GM23338 (cell line): ENCODE data around the gene FRMD4A. TPM values are rescaled to one million over a fixed set of nuclear protein-coding genes. Genes with fewer than 3 reads are reported as not detected.
A peak's percentile ranks its signal among the peaks of the same experiment; 100 is the strongest.

Experiments used
- ATAC-seq: fragments of 200-7000 bp; cut with Tn5 transposase; 3 replicates; pipeline ENCODE4 v1.9.1; 2020
- DNase-seq: peaks from one replicate; pipeline ENCODE4 v3.0.0-alpha.2; 2015; ENCODE audit warnings: low spot score
- H2AFZ ChIP-seq: fragments of 200-600 bp; sonication (generic); 2 replicates; pipeline ENCODE4 v1.8.0; 2016; ENCODE audit warnings: antibody characterized with exemption, mild to moderate bottlenecking, moderate library complexity
- H3F3A ChIP-seq: fragments of 200-600 bp; sonication (generic); replicated peaks from 2 replicates; pipeline ENCODE4 v1.8.0; 2017; ENCODE audit warnings: antibody characterized with exemption, mixed run types, low read depth
- H3K27ac ChIP-seq: fragments of 200-600 bp; sonication (generic); 2 replicates; pipeline ENCODE4 v1.6.1; 2016; ENCODE audit warnings: low read depth
- H3K27me3 ChIP-seq: fragments of 200-600 bp; sonication (generic); 2 replicates; pipeline ENCODE4 v1.8.0; 2016; ENCODE audit warnings: mild to moderate bottlenecking, mixed run types, moderate library complexity; ENCODE audit not compliant: insufficient read depth
- H3K36me3 ChIP-seq: fragments of 200-600 bp; sonication (generic); 2 replicates; pipeline ENCODE4 v1.8.0; 2016; ENCODE audit warnings: mild to moderate bottlenecking; ENCODE audit not compliant: insufficient read depth
- H3K4me1 ChIP-seq: fragments of 200-600 bp; sonication (generic); 2 replicates; pipeline ENCODE4 v1.8.0; 2016; ENCODE audit warnings: mild to moderate bottlenecking, moderate library complexity; ENCODE audit not compliant: insufficient read depth
- H3K4me2 ChIP-seq: fragments of 200-600 bp; sonication (generic); 2 replicates; pipeline ENCODE4 v1.7.1; 2017; ENCODE audit warnings: mixed run types
- H3K4me3 ChIP-seq: fragments of 200-600 bp; sonication (generic); 2 replicates; pipeline ENCODE4 v1.6.1; 2016; ENCODE audit warnings: mixed run types
- H3K79me2 ChIP-seq: fragments of 200-600 bp; sonication (generic); replicated peaks from 2 replicates; pipeline ENCODE4 v1.8.0; 2017; ENCODE audit warnings: mild to moderate bottlenecking; ENCODE audit not compliant: insufficient read depth
- H3K9me2 ChIP-seq: fragments of 200-600 bp; sonication (generic); 2 replicates; pipeline ENCODE4 v1.8.0; 2017; ENCODE audit not compliant: insufficient read depth
- H4K20me1 ChIP-seq: fragments of 200-600 bp; sonication (generic); replicated peaks from 2 replicates; pipeline ENCODE4 v1.8.0; 2017; ENCODE audit warnings: mild to moderate bottlenecking; ENCODE audit not compliant: insufficient read depth
- H3K27ac Mint-ChIP-seq: 2 replicates; pipeline ENCODE4 v1.8.0; 2020; ENCODE audit warnings: inconsistent platforms, mild to moderate bottlenecking, moderate library complexity, mixed read lengths
- H3K27me3 Mint-ChIP-seq: 3 replicates; pipeline ENCODE4 v1.8.0; 2022; ENCODE audit warnings: low read depth, mild to moderate bottlenecking, moderate library complexity, mixed read lengths, inconsistent platforms; ENCODE audit not compliant: insufficient read depth, poor library complexity
- H3K36me3 Mint-ChIP-seq: 3 replicates; pipeline ENCODE4 v1.8.0; 2021; ENCODE audit warnings: low read depth, mild to moderate bottlenecking, inconsistent platforms, moderate library complexity, mixed read lengths
- H3K4me1 Mint-ChIP-seq: 3 replicates; pipeline ENCODE4 v1.8.0; 2020; ENCODE audit warnings: mild to moderate bottlenecking, inconsistent platforms, mixed read lengths
- H3K4me3 Mint-ChIP-seq: 3 replicates; pipeline ENCODE4 v1.8.0; 2021; ENCODE audit warnings: moderate library complexity, mild to moderate bottlenecking, inconsistent platforms, mixed read lengths
- H3K9me3 Mint-ChIP-seq: 3 replicates; pipeline ENCODE4 v1.8.0; 2020; ENCODE audit warnings: moderate library complexity, mild to moderate bottlenecking, inconsistent platforms, mixed read lengths
- CREB1 ChIP-seq: fragments of 250-450 bp; sonication (Bioruptor Pico); IDR thresholded peaks from 2 replicates; pipeline ENCODE4 v1.5.0; 2020; ENCODE audit warnings: low read depth, mild to moderate bottlenecking, moderate library complexity
- CTCF ChIP-seq, 2 experiments: fragments of 200-600 bp in 1 of 2; sonication (generic) in 1 of 2; conservative IDR thresholded peaks; 2 replicates each; pipeline versions ENCODE4 v1.5.1 to v1.6.1; 2016 to 2017; ENCODE audit warnings: antibody characterized with exemption in 2 of 2, low read depth in 2 of 2, mild to moderate bottlenecking in 2 of 2, moderate library complexity in 1 of 2
- EZH2phosphoT487 ChIP-seq: fragments of 200-600 bp; sonication (generic); IDR thresholded peaks from one replicate; pipeline ENCODE4 v1.8.1; 2018; ENCODE audit warnings: antibody characterized with exemption; ENCODE audit not compliant: unreplicated experiment
- JUNB ChIP-seq: IDR thresholded peaks from one replicate; pipeline ENCODE4 v1.6.1; 2016; ENCODE audit warnings: antibody characterized with exemption; ENCODE audit not compliant: unreplicated experiment
- NANOG ChIP-seq: IDR thresholded peaks from 2 replicates; pipeline ENCODE4 v1.6.1; 2016; ENCODE audit warnings: antibody characterized with exemption, borderline replicate concordance
- POLR2AphosphoS5 ChIP-seq: IDR thresholded peaks from 2 replicates; pipeline ENCODE4 v1.6.1; 2016; ENCODE audit warnings: antibody characterized with exemption, low read depth
- STAT1 ChIP-seq: IDR thresholded peaks from one replicate; pipeline ENCODE4 v1.6.1; 2016; ENCODE audit warnings: antibody characterized with exemption; ENCODE audit not compliant: unreplicated experiment
- ZNF114 ChIP-seq: fragments of 250-450 bp; sonication (Bioruptor Pico); IDR thresholded peaks from 2 replicates; pipeline ENCODE4 v1.5.0; 2020; ENCODE audit warnings: mild to moderate bottlenecking, moderate library complexity
- ZNF331 ChIP-seq: fragments of 250-450 bp; sonication (Bioruptor Pico); IDR thresholded peaks from 2 replicates; pipeline ENCODE4 v1.5.0; 2020; ENCODE audit warnings: low read depth, mild to moderate bottlenecking, moderate library complexity
- ZNF462 ChIP-seq: fragments of 250-450 bp; sonication (Bioruptor Pico); IDR thresholded peaks from 2 replicates; pipeline ENCODE4 v1.5.0; 2020; ENCODE audit warnings: mild to moderate bottlenecking, moderate library complexity
- polyA plus RNA-seq: library from polyadenylated mRNA; unstranded; fragments of >200 nt; fragmentation: Nextera tagmentation; extraction: Ambion mirVana; gene quantifications from 2 replicates; pipeline ENCODE4 v1.2.1, GENCODE V29; 2016
- total RNA-seq: library from RNA; depleted of rRNA; stranded (reverse); fragments of >200 nt; shearing (Covaris generic); gene quantifications from 2 replicates; pipeline ENCODE4 v1.2.3, GENCODE V29; 2014
- TF ChIP-seq, protein P1 (sequence below): IDR thresholded peaks from one replicate; pipeline ENCODE4 v1.6.1; 2018; ENCODE audit warnings: antibody characterized with exemption; ENCODE audit not compliant: unreplicated experiment

Gene FRMD4A
- total and polyA plus RNA-seq, 2 experiments from 2014 or later = 14.0 to 20.1 TPM

DNA sequence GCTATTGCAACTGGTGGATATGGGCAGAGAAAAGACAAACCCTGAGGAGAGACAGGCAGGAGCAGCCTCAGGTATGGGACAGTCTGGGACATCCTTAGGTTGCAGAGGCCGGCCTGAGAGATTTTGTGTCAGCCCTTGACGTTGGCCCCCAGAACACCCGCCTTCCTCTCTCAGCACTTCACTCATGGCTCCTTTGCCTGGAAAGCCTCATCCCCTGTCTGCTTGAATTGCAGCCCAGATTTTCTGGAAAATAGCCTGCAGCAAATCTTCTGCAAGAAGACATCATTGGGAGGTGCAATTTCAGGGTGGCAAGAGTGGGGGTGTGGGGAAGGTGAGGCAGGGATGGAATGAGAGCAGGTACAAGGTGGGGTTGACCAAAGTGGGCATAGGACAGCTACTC, 2.2 kb upstream of the FRMD4A start (continued):
- TF ChIP-seq CTCF (conservative IDR thresholded peaks at IDR 0.05; ENCODE audit: low read depth in 2 of 2) (no peak), POLR2AphosphoS5 (no peak), STAT1 (no peak), ZNF114 (CRISPR knock-in tag) (no peak), ZNF331 (CRISPR knock-in tag) (no peak), JUNB (no peak), CREB1 (no peak), EZH2phosphoT487 (no peak)
- TF ChIP-seq, protein P1, sequence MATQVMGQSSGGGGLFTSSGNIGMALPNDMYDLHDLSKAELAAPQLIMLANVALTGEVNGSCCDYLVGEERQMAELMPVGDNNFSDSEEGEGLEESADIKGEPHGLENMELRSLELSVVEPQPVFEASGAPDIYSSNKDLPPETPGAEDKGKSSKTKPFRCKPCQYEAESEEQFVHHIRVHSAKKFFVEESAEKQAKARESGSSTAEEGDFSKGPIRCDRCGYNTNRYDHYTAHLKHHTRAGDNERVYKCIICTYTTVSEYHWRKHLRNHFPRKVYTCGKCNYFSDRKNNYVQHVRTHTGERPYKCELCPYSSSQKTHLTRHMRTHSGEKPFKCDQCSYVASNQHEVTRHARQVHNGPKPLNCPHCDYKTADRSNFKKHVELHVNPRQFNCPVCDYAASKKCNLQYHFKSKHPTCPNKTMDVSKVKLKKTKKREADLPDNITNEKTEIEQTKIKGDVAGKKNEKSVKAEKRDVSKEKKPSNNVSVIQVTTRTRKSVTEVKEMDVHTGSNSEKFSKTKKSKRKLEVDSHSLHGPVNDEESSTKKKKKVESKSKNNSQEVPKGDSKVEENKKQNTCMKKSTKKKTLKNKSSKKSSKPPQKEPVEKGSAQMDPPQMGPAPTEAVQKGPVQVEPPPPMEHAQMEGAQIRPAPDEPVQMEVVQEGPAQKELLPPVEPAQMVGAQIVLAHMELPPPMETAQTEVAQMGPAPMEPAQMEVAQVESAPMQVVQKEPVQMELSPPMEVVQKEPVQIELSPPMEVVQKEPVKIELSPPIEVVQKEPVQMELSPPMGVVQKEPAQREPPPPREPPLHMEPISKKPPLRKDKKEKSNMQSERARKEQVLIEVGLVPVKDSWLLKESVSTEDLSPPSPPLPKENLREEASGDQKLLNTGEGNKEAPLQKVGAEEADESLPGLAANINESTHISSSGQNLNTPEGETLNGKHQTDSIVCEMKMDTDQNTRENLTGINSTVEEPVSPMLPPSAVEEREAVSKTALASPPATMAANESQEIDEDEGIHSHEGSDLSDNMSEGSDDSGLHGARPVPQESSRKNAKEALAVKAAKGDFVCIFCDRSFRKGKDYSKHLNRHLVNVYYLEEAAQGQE = no peak

GRCh38 chr10:14329746-14330173, 964 bp downstream of the FRMD4A start:
- H3F3A ChIP-seq = 0 out of 2 replicates have a peak, but pooled peaks cover 3% of the 10 kb centered on the region
- peak overlapping the region; percentile 44 for H3K4me2 ChIP-seq
- H3K9me3 Mint-ChIP-seq = no peaks in the 10 kb centered on the region
- no peaks in the 10 kb centered on the region for H3K36me3 ChIP-seq
- peak; percentile 73 for ATAC-seq
- peak overlapping the region; percentile 75; the same call in 1 of the 2 replicates for H3K27ac Mint-ChIP-seq
- no peaks in the 10 kb centered on the region for H3K79me2 ChIP-seq
- no peaks in the 10 kb centered on the region for H3K9me2 ChIP-seq
- peaks cover 8% of the 10 kb centered on the region for H3K27me3 Mint-ChIP-seq
- peak overlapping the region; percentile 84 for H2AFZ ChIP-seq
- H3K36me3 Mint-ChIP-seq = no peaks in the 10 kb centered on the region
- H3K27me3 ChIP-seq = no peaks in the 10 kb centered on the region
- H3K4me1 ChIP-seq = peaks cover 29% of the 10 kb centered on the region
- peak overlapping the region; percentile 53 for H3K4me3 Mint-ChIP-seq
- H3K4me1 Mint-ChIP-seq = peaks cover 45% of the 10 kb centered on the region
- H3K27ac ChIP-seq = 0 out of 2 replicates have a peak overlapping the region, but pooled peaks have one; percentile 11
- peak; percentile 51 for DNase-seq
- H3K4me3 ChIP-seq = 0 out of 2 replicates have a peak overlapping the region, but pooled peaks have one; percentile 13
- no peaks in the 10 kb centered on the region for H4K20me1 ChIP-seq
- TF ChIP-seq POLR2AphosphoS5 = no peak
- TF ChIP-seq CTCF (conservative IDR thresholded peaks at IDR 0.05; ENCODE audit: low read depth in 2 of 2) = no peak
- no peak for TF ChIP-seq NANOG
- no peak for TF ChIP-seq ZNF331 (CRISPR knock-in tag)
- TF ChIP-seq ZNF462 (CRISPR knock-in tag) = no peak
